Calu3 (cell line): ENCODE data around the gene SLC22A24. TPM values are rescaled to one million over a fixed set of nuclear protein-coding genes. Genes with fewer than 3 reads are reported as not detected.

Source experiments
- Bru-seq: library from RNA; stranded (reverse); fragments of 400-500 nt; gene quantifications from one replicate; lab custom pipeline; 2021; lab: Mats Ljungman, UMichigan
- BruChase-seq, 2 experiments: library from RNA; stranded (reverse); fragments of 400-500 nt; gene quantifications; one replicate each; lab custom pipeline; 2021; lab: Mats Ljungman, UMichigan
- BruUV-seq: library from RNA; stranded (reverse); fragments of 400-500 nt; replicated peaks from 2 replicates; lab custom pipeline; 2021; lab: Mats Ljungman, UMichigan
- CTCF ChIA-PET: fragments of 300-600 bp; sonication (Branson Sonifier 250); formaldehyde crosslinking; loops from one replicate; lab custom pipeline; 2022; ENCODE audit warnings: antibody characterized with exemption; lab: Charles Lee
- DNase-seq: peaks from one replicate; pipeline ENCODE4 v3.0.0; 2022
- H3K27ac Mint-ChIP-seq: one replicate; pipeline ENCODE4 v1.8.0; 2022; ENCODE audit warnings: mixed read lengths; ENCODE audit not compliant: unreplicated experiment
- H3K27me3 Mint-ChIP-seq: one replicate; pipeline ENCODE4 v1.8.0; 2022; ENCODE audit warnings: mixed read lengths; ENCODE audit not compliant: unreplicated experiment
- H3K36me3 Mint-ChIP-seq: one replicate; pipeline ENCODE4 v1.8.0; 2022; ENCODE audit warnings: mild to moderate bottlenecking, moderate library complexity, mixed read lengths; ENCODE audit not compliant: insufficient read depth, unreplicated experiment
- H3K4me1 Mint-ChIP-seq: one replicate; pipeline ENCODE4 v1.8.0; 2022; ENCODE audit warnings: mild to moderate bottlenecking, low read depth, mixed read lengths; ENCODE audit not compliant: unreplicated experiment
- H3K4me3 Mint-ChIP-seq: one replicate; pipeline ENCODE4 v1.8.0; 2022; ENCODE audit warnings: mild to moderate bottlenecking, low read depth, moderate library complexity, mixed read lengths; ENCODE audit not compliant: unreplicated experiment
- H3K9me3 Mint-ChIP-seq: one replicate; pipeline ENCODE4 v1.8.0; 2022; ENCODE audit warnings: low read depth, mixed read lengths; ENCODE audit not compliant: unreplicated experiment
- intact Hi-C: fragments of 100-400 bp; cut with micrococcal nuclease; formaldehyde crosslinking; loops from one replicate; pipeline ENCODE4 v1.10.0; 2022; ENCODE audit not compliant: unreplicated experiment
- long read RNA-seq: library from polyadenylated mRNA; stranded (forward); transcript quantifications from one replicate; pipeline ENCODE4 v2.0.0, GENCODE V29; 2022
- total RNA-seq: library from RNA; stranded (reverse); gene quantifications from 2 replicates; pipeline ENCODE4 v1.2.3, GENCODE V29; 2022
- TF ChIP-seq, protein P1 (sequence below): fragments of 200-600 bp; IDR thresholded peaks from one replicate; pipeline ENCODE4 v1.8.0; 2022; ENCODE audit warnings: antibody characterized with exemption; ENCODE audit not compliant: unreplicated experiment

Gene SLC22A24, protein sequence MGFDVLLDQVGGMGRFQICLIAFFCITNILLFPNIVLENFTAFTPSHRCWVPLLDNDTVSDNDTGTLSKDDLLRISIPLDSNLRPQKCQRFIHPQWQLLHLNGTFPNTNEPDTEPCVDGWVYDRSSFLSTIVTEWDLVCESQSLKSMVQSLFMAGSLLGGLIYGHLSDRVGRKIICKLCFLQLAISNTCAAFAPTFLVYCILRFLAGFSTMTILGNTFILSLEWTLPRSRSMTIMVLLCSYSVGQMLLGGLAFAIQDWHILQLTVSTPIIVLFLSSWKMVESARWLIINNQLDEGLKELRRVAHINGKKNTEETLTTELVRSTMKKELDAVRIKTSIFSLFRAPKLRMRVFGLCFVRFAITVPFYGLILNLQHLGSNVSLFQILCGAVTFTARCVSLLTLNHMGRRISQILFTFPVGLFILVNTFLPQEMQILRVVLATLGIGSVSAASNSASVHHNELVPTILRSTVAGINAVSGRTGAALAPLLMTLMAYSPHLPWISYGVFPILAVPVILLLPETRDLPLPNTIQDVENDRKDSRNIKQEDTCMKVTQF
- total RNA-seq: not detected in 2 replicates
- Bru-seq, nascent RNA: percentile 1 among the genes with signal in this experiment
- not detected for BruChase-seq, experiment 1, labeled RNA remaining after a 6-hour chase
- BruChase-seq, experiment 2, labeled RNA remaining after a 2-hour chase: not detected
- long read RNA-seq: 0 reads

DNA sequence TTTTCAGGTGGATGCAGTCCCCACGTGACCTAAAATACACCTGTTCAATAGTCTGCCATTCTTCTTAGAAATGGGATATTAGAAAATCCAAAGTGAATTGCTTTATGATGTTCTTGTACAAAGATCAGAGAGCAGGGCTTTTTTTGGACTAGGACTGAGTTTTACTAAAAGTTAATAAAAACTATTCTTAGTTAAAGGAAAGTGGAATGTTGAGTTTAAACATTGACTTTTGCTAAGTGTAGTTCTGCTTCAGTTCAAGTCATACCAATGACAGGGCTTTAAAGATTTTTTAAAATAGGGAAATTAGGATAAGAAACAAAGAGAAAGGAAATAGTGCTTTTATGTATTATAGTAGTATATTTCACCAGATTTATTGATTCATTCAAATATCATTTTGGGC lies at the start of gene SLC22A24:
SLC22A24 (minus strand) TSS at position 101 of the 400 bp plus-strand sequence. CDS start 442 bp downstream, outside the sequence.
- Mint-ChIP-seq H3K9me3 (no peaks in the 10 kb centered on the region), H3K4me3 (no peak within 1 kb of the TSS), H3K36me3 (no peaks in the 10 kb centered on the region), H3K27ac (no peak within 1 kb of the TSS), H3K27me3 (peaks cover 55% of the 10 kb centered on the region), H3K4me1 (no peaks in the 10 kb centered on the region)
- intact Hi-C loops: no loop called here
- CTCF ChIA-PET: no interaction called here
- TF ChIP-seq, protein P1, sequence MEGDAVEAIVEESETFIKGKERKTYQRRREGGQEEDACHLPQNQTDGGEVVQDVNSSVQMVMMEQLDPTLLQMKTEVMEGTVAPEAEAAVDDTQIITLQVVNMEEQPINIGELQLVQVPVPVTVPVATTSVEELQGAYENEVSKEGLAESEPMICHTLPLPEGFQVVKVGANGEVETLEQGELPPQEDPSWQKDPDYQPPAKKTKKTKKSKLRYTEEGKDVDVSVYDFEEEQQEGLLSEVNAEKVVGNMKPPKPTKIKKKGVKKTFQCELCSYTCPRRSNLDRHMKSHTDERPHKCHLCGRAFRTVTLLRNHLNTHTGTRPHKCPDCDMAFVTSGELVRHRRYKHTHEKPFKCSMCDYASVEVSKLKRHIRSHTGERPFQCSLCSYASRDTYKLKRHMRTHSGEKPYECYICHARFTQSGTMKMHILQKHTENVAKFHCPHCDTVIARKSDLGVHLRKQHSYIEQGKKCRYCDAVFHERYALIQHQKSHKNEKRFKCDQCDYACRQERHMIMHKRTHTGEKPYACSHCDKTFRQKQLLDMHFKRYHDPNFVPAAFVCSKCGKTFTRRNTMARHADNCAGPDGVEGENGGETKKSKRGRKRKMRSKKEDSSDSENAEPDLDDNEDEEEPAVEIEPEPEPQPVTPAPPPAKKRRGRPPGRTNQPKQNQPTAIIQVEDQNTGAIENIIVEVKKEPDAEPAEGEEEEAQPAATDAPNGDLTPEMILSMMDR: no peak
- BruUV-seq: no TSS peak
- no peak for DNase-seq

DNA sequence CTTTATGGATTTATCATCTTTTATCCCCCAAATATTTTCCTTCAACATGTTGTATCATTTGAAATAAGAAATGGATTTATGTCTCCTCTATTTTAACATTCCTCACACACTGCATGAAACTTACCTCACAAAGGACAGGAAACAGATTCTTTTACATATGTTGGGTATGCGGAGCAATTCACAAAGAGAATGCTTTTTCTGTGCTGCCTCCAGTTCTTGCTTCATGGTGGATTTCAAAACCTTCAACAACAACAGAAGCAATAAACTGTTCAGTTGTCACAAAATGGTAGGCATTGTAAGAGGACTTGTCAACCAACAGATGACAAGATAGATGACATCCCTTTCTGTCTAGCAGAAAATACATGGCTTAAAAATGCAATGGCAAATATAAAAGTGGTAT lies 36.5 kb upstream of the SLC22A24 start:
- TF ChIP-seq, protein P1: no peak
- intact Hi-C loops: no loop called here
- Mint-ChIP-seq H3K4me1 (no peaks in the 10 kb centered on the region), H3K36me3 (no peaks in the 10 kb centered on the region), H3K27ac (no peak overlapping the region), H3K9me3 (no peaks in the 10 kb centered on the region), H3K4me3 (no peak overlapping the region), H3K27me3 (peaks cover 40% of the 10 kb centered on the region)
- no TSS peak for BruUV-seq
- DNase-seq: no peak
- CTCF ChIA-PET: interaction anchor here (0.7 kb wide), 1 partner anchor 19 kb away, joined by 3 read pairs; no protein-coding TSS in a partner anchor

DNA sequence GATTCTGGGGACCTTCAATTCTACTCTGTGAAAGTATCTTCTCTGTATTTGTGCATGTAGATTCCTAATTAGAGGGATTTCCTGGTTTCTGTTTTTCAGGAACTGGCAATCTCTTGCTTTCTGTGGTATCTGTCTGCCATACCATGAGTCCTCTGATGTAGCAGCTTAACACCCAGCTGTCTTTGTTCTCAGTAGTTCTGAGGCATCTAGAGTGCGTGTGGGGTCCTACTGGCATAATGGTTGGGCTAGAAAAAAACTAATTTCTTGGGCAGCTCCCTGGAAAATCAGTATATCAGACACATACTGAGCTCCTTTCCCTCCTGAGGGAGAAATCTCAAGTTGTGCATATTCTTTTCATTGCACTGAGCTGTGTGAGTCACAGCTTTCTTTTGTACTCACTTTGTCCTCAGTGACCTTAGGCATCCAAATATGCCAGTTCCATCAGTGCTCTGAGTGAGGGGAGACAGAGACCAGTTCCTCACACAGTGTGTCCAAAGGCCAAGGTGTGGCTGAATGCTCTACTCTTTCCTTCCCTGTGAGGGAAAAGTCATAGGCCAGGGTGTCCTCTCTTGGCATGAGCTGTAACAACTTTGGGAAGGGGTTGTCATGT lies 35.5 kb upstream of the SLC22A24 start:
- no peak for DNase-seq
- Mint-ChIP-seq H3K27ac (no peak overlapping the region), H3K27me3 (peaks cover 40% of the 10 kb centered on the region), H3K4me3 (no peak overlapping the region), H3K36me3 (no peaks in the 10 kb centered on the region), H3K9me3 (no peaks in the 10 kb centered on the region), H3K4me1 (no peaks in the 10 kb centered on the region)
- intact Hi-C loops: loop anchor here (2.0 kb wide), 1 partner anchor 17 kb away; no protein-coding TSS in a partner anchor
- TF ChIP-seq, protein P1: no peak
- CTCF ChIA-PET: no interaction called here
- no TSS peak for BruUV-seq

DNA sequence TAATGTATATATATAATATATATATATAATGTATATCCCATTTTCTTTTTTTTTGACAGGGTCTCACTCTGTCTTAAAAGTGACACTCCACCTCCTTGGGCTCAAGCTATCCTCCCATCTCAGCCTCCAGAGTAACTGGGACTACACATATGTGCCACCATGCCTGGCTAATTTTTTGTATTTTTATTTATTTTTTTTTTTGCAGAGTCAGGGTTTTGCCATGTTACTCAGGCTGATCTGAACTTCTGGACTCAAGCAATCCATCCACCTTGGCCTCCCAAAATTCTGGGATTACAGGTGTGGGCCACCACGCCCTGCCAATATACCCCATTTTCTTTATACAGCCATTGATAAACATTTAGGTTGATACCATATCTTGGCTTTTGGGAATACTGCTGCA lies 33.9 kb upstream of the SLC22A24 start:
- Mint-ChIP-seq H3K36me3 (no peaks in the 10 kb centered on the region), H3K4me1 (no peaks in the 10 kb centered on the region), H3K4me3 (no peak overlapping the region), H3K9me3 (no peaks in the 10 kb centered on the region), H3K27me3 (peaks cover 26% of the 10 kb centered on the region), H3K27ac (no peak overlapping the region)
- intact Hi-C loops: loop anchor here (2.0 kb wide), 1 partner anchor 19 kb away; no protein-coding TSS in a partner anchor
- TF ChIP-seq, protein P1: no peak
- no TSS peak for BruUV-seq
- CTCF ChIA-PET: no interaction called here
- no peak for DNase-seq
